Osteoblast (primary cell): ENCODE results near the gene ADARB1. TPM values are rescaled to one million over a fixed set of nuclear protein-coding genes. Genes with fewer than 3 reads are reported as not detected.

Experiments used
- DNase-seq: peaks from one replicate; pipeline ENCODE4 v3.0.0; 2011; ENCODE audit warnings: low spot score, mixed read lengths; ENCODE audit not compliant: insufficient read length; ENCODE audit errors: missing footprints
- H2AFZ ChIP-seq: 2 replicates; pipeline ENCODE4 v1.6.0; 2011; ENCODE audit warnings: mild to moderate bottlenecking, low read length
- H3K27ac ChIP-seq: 2 replicates; pipeline ENCODE4 v1.5.1; 2011; ENCODE audit warnings: mild to moderate bottlenecking, low read depth, low read length, moderate library complexity
- H3K27me3 ChIP-seq: 2 replicates; pipeline ENCODE4 v1.6.0; 2012; ENCODE audit warnings: mild to moderate bottlenecking, control low read depth, inconsistent platforms, low read length, moderate library complexity; ENCODE audit not compliant: insufficient read depth
- H3K36me3 ChIP-seq: 2 replicates; pipeline ENCODE4 v1.5.1; 2011; ENCODE audit warnings: mild to moderate bottlenecking, low read length, control low read depth, moderate library complexity; ENCODE audit not compliant: insufficient read depth
- H3K4me1 ChIP-seq: 2 replicates; pipeline ENCODE4 v1.5.1; 2011; ENCODE audit warnings: mild to moderate bottlenecking, low read length, control low read depth, moderate library complexity; ENCODE audit not compliant: insufficient read depth
- H3K4me2 ChIP-seq: 2 replicates; pipeline ENCODE4 v1.6.0; 2011; ENCODE audit warnings: mild to moderate bottlenecking, low read length; ENCODE audit not compliant: insufficient read depth
- H3K4me3 ChIP-seq: fragments of 200-600 bp; sonication (generic); 3 replicates; pipeline ENCODE4 v1.5.1; 2012; ENCODE audit warnings: mild to moderate bottlenecking, low read length, inconsistent platforms; ENCODE audit not compliant: insufficient read depth
- H3K79me2 ChIP-seq: 2 replicates; pipeline ENCODE4 v1.6.0; 2012; ENCODE audit warnings: mild to moderate bottlenecking, low read length, control low read depth, inconsistent platforms; ENCODE audit not compliant: insufficient read depth
- H3K9me3 ChIP-seq: 2 replicates; pipeline ENCODE4 v1.5.1; 2011; ENCODE audit warnings: low read depth, low read length, control low read depth
- H4K20me1 ChIP-seq: 2 replicates; pipeline ENCODE4 v1.6.0; 2012; ENCODE audit warnings: mild to moderate bottlenecking, low read length, control low read depth; ENCODE audit not compliant: insufficient read depth
- total RNA-seq: library from RNA; depleted of rRNA; stranded (reverse); fragments of >200 nt; gene quantifications from 2 replicates; pipeline ENCODE4 v1.2.3, GENCODE V29; 2012
- TF ChIP-seq, protein P1 (sequence below): IDR thresholded peaks from 2 replicates; pipeline ENCODE4 v1.5.1; 2011; ENCODE audit warnings: mild to moderate bottlenecking, low read depth, low read length, moderate library complexity; ENCODE audit errors: extremely low read depth

The ADARB1 gene
- total RNA-seq, 1 donor = 19.5 TPM

DNA sequence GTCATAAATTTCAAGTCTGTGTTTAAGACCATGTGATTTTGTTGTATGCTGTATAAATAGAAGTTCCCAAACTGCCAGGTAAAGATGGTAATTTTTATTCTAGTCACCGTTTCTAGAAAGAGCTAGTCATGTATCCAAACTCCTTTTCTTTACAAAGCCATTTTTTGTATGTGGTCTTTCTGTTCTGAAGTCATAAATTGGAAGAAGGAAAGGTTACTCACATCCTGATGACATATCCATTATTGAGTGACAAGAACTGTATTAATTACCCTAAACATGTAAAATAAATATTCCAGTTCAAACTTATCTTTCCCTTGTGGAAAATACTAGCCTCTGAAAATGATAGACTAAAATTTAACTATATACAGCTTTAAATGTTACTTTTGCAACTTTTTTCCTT, 108.6 kb downstream of the ADARB1 start:
- H3K27ac ChIP-seq = no peak overlapping the region
- TF ChIP-seq, protein P1, sequence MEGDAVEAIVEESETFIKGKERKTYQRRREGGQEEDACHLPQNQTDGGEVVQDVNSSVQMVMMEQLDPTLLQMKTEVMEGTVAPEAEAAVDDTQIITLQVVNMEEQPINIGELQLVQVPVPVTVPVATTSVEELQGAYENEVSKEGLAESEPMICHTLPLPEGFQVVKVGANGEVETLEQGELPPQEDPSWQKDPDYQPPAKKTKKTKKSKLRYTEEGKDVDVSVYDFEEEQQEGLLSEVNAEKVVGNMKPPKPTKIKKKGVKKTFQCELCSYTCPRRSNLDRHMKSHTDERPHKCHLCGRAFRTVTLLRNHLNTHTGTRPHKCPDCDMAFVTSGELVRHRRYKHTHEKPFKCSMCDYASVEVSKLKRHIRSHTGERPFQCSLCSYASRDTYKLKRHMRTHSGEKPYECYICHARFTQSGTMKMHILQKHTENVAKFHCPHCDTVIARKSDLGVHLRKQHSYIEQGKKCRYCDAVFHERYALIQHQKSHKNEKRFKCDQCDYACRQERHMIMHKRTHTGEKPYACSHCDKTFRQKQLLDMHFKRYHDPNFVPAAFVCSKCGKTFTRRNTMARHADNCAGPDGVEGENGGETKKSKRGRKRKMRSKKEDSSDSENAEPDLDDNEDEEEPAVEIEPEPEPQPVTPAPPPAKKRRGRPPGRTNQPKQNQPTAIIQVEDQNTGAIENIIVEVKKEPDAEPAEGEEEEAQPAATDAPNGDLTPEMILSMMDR = no peak
- no peak for DNase-seq
- H3K79me2 ChIP-seq = no peaks in the 10 kb centered on the region
- no peak overlapping the region for H3K4me3 ChIP-seq
- H3K36me3 ChIP-seq = peaks cover 37% of the 10 kb centered on the region
- no peaks in the 10 kb centered on the region for H4K20me1 ChIP-seq
- no peaks in the 10 kb centered on the region for H3K27me3 ChIP-seq
- no peak overlapping the region for H2AFZ ChIP-seq
- no peak overlapping the region for H3K4me2 ChIP-seq
- peaks cover 9% of the 10 kb centered on the region for H3K9me3 ChIP-seq
- no peaks in the 10 kb centered on the region for H3K4me1 ChIP-seq

DNA sequence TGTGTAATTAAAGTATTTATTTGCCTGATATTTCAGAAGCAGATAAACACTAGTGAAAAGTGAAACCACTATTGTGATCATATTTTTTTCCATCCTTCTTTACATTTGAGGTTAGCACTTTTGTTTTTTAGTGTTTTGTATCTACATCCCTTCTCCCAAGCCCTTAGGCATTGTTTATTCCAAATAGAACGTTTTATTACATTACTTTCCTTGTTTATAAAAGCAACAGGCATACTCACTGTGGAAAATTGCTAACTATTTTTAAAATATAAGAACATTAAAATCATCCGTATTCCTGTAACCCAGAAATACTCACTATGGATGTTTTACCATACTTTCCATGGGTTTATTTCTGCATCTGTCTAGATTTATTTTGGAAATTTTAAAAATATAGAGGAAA, 109.5 kb downstream of the ADARB1 start:
- Histone ChIP-seq H2AFZ (no peak overlapping the region), H4K20me1 (no peaks in the 10 kb centered on the region), H3K79me2 (no peaks in the 10 kb centered on the region), H3K36me3 (peaks cover 37% of the 10 kb centered on the region), H3K4me2 (no peak overlapping the region), H3K4me1 (no peaks in the 10 kb centered on the region), H3K4me3 (no peak overlapping the region), H3K27ac (no peak overlapping the region), H3K27me3 (no peaks in the 10 kb centered on the region), H3K9me3 (peaks cover 9% of the 10 kb centered on the region)
- DNase-seq = no peak
- TF ChIP-seq, protein P1 = no peak

DNA sequence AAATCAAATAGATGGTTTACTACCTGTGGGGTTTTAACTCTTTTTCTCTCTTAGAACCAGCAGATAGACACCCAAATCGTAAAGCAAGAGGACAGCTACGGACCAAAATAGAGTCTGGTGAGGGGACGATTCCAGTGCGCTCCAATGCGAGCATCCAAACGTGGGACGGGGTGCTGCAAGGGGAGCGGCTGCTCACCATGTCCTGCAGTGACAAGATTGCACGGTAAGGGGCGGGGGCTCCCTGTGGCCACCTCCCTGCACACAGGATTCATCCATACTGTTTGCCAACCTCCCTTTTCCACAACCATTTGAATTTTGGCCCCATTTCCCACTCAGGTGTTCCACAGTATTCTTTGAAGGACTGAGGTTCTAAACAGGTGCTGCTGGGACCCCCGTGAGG, 110.5 kb downstream of the ADARB1 start:
- no peak for DNase-seq
- Histone ChIP-seq H3K36me3 (peaks cover 37% of the 10 kb centered on the region), H3K27ac (no peak overlapping the region), H4K20me1 (no peaks in the 10 kb centered on the region), H3K4me1 (no peaks in the 10 kb centered on the region), H3K79me2 (no peaks in the 10 kb centered on the region), H3K9me3 (peaks cover 9% of the 10 kb centered on the region), H2AFZ (no peak overlapping the region), H3K27me3 (no peaks in the 10 kb centered on the region), H3K4me3 (no peak overlapping the region), H3K4me2 (no peak overlapping the region)
- TF ChIP-seq, protein P1 = no peak

DNA sequence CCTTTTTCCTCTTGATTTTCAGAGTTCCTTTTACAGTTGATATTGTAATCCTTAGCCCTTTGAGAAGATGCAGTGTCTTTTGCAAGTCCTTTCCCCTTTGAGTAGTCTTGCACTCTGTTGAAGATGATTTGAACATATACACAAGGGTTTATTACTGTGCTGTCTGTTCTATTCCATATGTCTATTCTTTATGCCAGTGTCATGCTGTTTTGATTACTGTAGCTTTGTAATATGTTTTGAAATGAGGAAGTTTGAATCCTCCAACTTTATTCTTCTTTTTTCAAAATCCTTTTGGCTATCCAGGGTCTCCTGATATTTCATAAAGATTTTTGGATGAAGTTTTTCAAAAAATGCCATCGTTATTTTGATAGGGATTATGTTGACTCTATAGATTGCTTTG, 112.3 kb downstream of the ADARB1 start:
- Histone ChIP-seq H3K4me2 (no peak overlapping the region), H3K27me3 (no peaks in the 10 kb centered on the region), H3K4me3 (no peak overlapping the region), H3K27ac (no peak overlapping the region), H3K36me3 (peaks cover 30% of the 10 kb centered on the region), H4K20me1 (no peaks in the 10 kb centered on the region), H3K4me1 (no peaks in the 10 kb centered on the region), H3K9me3 (peaks cover 9% of the 10 kb centered on the region), H2AFZ (no peak overlapping the region), H3K79me2 (no peaks in the 10 kb centered on the region)
- TF ChIP-seq, protein P1 = no peak
- DNase-seq = no peak
